HCT116 (cell line): Measurements from ENCODE around the gene UQCRHL. TPM values are rescaled to one million over a fixed set of nuclear protein-coding genes. Genes with fewer than 3 reads are reported as not detected.
"Not testable (repeated sequence)": the region's sequence is repeated elsewhere in the genome, so short reads cannot be mapped to it uniquely, and the experiment has no call there.

Experiments
- ATAC-seq: fragments of 200-7000 bp; cut with Tn5 transposase; 2 replicates; pipeline ENCODE4 v1.9.1; 2020; ENCODE audit warnings: mild to moderate bottlenecking, moderate library complexity
- BruUV-seq: library from RNA; stranded (reverse); fragments of 400-500 nt; replicated peaks from 2 replicates; lab custom pipeline; 2021; lab: Mats Ljungman, UMichigan
- CTCF ChIA-PET: fragments of 300-600 bp; sonication (Branson Sonifier 250); formaldehyde crosslinking; loops from one replicate; lab custom pipeline; 2021; ENCODE audit warnings: antibody characterized with exemption; lab: Charles Lee
- POLR2A ChIA-PET: fragments of 300-600, 350-600 bp; sonication (Branson Sonifier 250); formaldehyde crosslinking; loops from one replicate; lab custom pipeline; 2021; ENCODE audit warnings: antibody characterized with exemption; lab: Charles Lee
- RAD21 ChIA-PET, 2 experiments: fragments of 300-600 bp; sonication (Branson Sonifier 250); formaldehyde crosslinking; loops; one replicate each; lab custom pipeline; 2023; ENCODE audit warnings: low total read pairs in 2 of 2; ENCODE audit not compliant: uncharacterized antibody in 2 of 2, unreplicated experiment in 2 of 2, low non-redundant PET in 1 of 2; lab: Charles Lee
- DNase-seq: peaks from one replicate; pipeline ENCODE4 v3.0.0-alpha.2; 2010; ENCODE audit warnings: low read depth, low spot score
- H2AFZ ChIP-seq: fragments of 200-600 bp; shearing (Covaris generic), sonication (generic); 2 replicates; pipeline ENCODE4 v1.6.1; 2017; ENCODE audit warnings: low read depth, mixed run types, mixed read lengths, antibody characterized with exemption, low read length; ENCODE audit not compliant: poor library complexity, severe bottlenecking
- H3K27ac ChIP-seq: 2 replicates; pipeline ENCODE4 v1.5.1; 2012; ENCODE audit warnings: low read depth, low read length
- H3K27me3 ChIP-seq: fragments of 200-600 bp; sonication (generic); 2 replicates; pipeline ENCODE4 v1.6.1; 2016; ENCODE audit warnings: mixed run types, low read length, mixed read lengths; ENCODE audit not compliant: insufficient read depth
- H3K36me3 ChIP-seq, 2 experiments: fragments of 200-500 bp in 1 of 2; fragments of 200-600 bp in 1 of 2; sonication (Bioruptor generic) in 1 of 2; sonication (generic) in 1 of 2; 2 replicates each; pipeline versions ENCODE4 v1.5.1 to v1.6.1; 2014 to 2016; ENCODE audit warnings: low read length in 2 of 2, inconsistent platforms in 1 of 2, mixed read lengths in 1 of 2, mixed run types in 1 of 2; ENCODE audit not compliant: insufficient read depth in 2 of 2, control insufficient read depth in 1 of 2
- H3K4me1 ChIP-seq, 2 experiments: fragments of 200-600 bp in 1 of 2; sonication (generic) in 1 of 2; 2 replicates each; pipeline versions ENCODE4 v1.5.1 to v1.6.1; 2012 to 2017; ENCODE audit warnings: low read length in 2 of 2, inconsistent platforms in 1 of 2, mild to moderate bottlenecking in 1 of 2, mixed read lengths in 1 of 2, mixed run types in 1 of 2, moderate library complexity in 1 of 2; ENCODE audit not compliant: insufficient read depth in 2 of 2, control insufficient read depth in 1 of 2
- H3K4me2 ChIP-seq: fragments of 200-600 bp; sonication (generic); 2 replicates; pipeline ENCODE4 v1.6.1; 2017; ENCODE audit warnings: mixed run types, low read length, mixed read lengths
- H3K4me3 ChIP-seq, 2 experiments: fragments of 200-600 bp in 1 of 2; sonication (generic) in 1 of 2; replicated peaks in 1 of 2; 2 replicates each; pipeline ENCODE4 v1.5.1; 2011 to 2016; ENCODE audit warnings: low read length in 2 of 2, control low read depth in 1 of 2, low read depth in 1 of 2, mild to moderate bottlenecking in 1 of 2, mixed read lengths in 1 of 2, mixed run types in 1 of 2
- H3K79me2 ChIP-seq: fragments of 200-600 bp; sonication (generic); 2 replicates; pipeline ENCODE4 v1.6.1; 2017; ENCODE audit warnings: mild to moderate bottlenecking, mixed run types, low read length, moderate library complexity, mixed read lengths; ENCODE audit not compliant: insufficient read depth
- H3K9ac ChIP-seq: fragments of 200-600 bp; sonication (generic); 2 replicates; pipeline ENCODE4 v1.6.1; 2016; ENCODE audit warnings: low read length, mixed read lengths
- H3K9me2 ChIP-seq: fragments of 200-600 bp; sonication (generic), shearing (Covaris generic); 2 replicates; pipeline ENCODE4 v1.6.1; 2017; ENCODE audit warnings: mixed run types, mild to moderate bottlenecking, moderate library complexity; ENCODE audit not compliant: insufficient read depth
- H3K9me3 ChIP-seq, 2 experiments: fragments of 200-500 bp in 1 of 2; fragments of 200-600 bp in 1 of 2; sonication (Bioruptor generic) in 1 of 2; sonication (generic) in 1 of 2; 2 replicates each; pipeline ENCODE4 v1.6.1; 2014 to 2017; ENCODE audit warnings: low read length in 2 of 2, mixed read lengths in 2 of 2, inconsistent platforms in 1 of 2, low read depth in 1 of 2, mild to moderate bottlenecking in 1 of 2, mixed run types in 1 of 2, moderate library complexity in 1 of 2; ENCODE audit not compliant: control insufficient read depth in 1 of 2, insufficient read depth in 1 of 2
- H4K20me1 ChIP-seq: fragments of 200-600 bp; sonication (generic), shearing (Covaris generic); 2 replicates; pipeline ENCODE4 v1.6.1; 2017; ENCODE audit warnings: mixed run types, mild to moderate bottlenecking, moderate library complexity; ENCODE audit not compliant: insufficient read depth
- CBX3 ChIP-seq: IDR thresholded peaks from 2 replicates; pipeline ENCODE4 v1.6.1; 2012; ENCODE audit warnings: low read depth
- CEBPB ChIP-seq: IDR thresholded peaks from 2 replicates; pipeline ENCODE4 v1.6.1; 2012; ENCODE audit warnings: low read depth
- ELF1 ChIP-seq: IDR thresholded peaks from 2 replicates; pipeline ENCODE4 v1.6.1; 2012; ENCODE audit warnings: low read depth, borderline replicate concordance
- EZH2 ChIP-seq: fragments of 200-600 bp; sonication (generic); IDR thresholded peaks from 2 replicates; pipeline ENCODE4 v1.6.1; 2017; ENCODE audit warnings: antibody characterized with exemption, mixed run types
- EZH2phosphoT487 ChIP-seq: fragments of 200-600 bp; IDR thresholded peaks from 2 replicates; pipeline ENCODE4 v1.6.1; 2018; ENCODE audit warnings: antibody characterized with exemption, borderline replicate concordance
- FOSL1 ChIP-seq: IDR thresholded peaks from 2 replicates; pipeline ENCODE4 v1.6.1; 2012; ENCODE audit warnings: low read depth
- POLR2A ChIP-seq: IDR thresholded peaks from 2 replicates; pipeline ENCODE4 v1.7.0; 2011; ENCODE audit warnings: borderline replicate concordance; ENCODE audit not compliant: insufficient read depth, insufficient read length; ENCODE audit errors: extremely low read depth
- POLR2AphosphoS5 ChIP-seq: IDR thresholded peaks from 2 replicates; pipeline ENCODE4 v1.6.1; 2011; ENCODE audit warnings: mild to moderate bottlenecking, low read depth, low read length, moderate library complexity
- SIN3A ChIP-seq: IDR thresholded peaks from 2 replicates; pipeline ENCODE4 v1.6.1; 2012; ENCODE audit warnings: low read depth
- SP1 ChIP-seq: IDR thresholded peaks from 2 replicates; pipeline ENCODE4 v1.6.1; 2012; ENCODE audit warnings: low read depth
- SRF ChIP-seq: IDR thresholded peaks from 2 replicates; pipeline ENCODE4 v1.6.1; 2012; ENCODE audit warnings: low read depth
- YY1 ChIP-seq: IDR thresholded peaks from 2 replicates; pipeline ENCODE4 v1.6.1; 2011; ENCODE audit warnings: low read length, low read depth, moderate library complexity, mild to moderate bottlenecking; ENCODE audit not compliant: insufficient replicate concordance; ENCODE audit errors: extremely low read depth
- intact Hi-C: fragments of 100-400 bp; cut with micrococcal nuclease; formaldehyde crosslinking; loops from 2 replicates; pipeline ENCODE4 v1.10.0; 2022
- total RNA-seq: library from RNA; stranded (reverse); gene quantifications from one replicate; pipeline ENCODE4 v1.2.1, GENCODE V29; 2021; ENCODE audit not compliant: unreplicated experiment
- TF ChIP-seq, protein P1 (sequence below): IDR thresholded peaks from 2 replicates; pipeline ENCODE4 v1.6.1; 2012
- TF ChIP-seq, protein P2 (sequence below): IDR thresholded peaks from 2 replicates; pipeline ENCODE4 v1.6.1; 2012; ENCODE audit warnings: low read depth
- TF ChIP-seq, protein P3 (sequence below), 3 experiments: fragments of 200-600 bp in 1 of 3; sonication (generic) in 1 of 3; IDR thresholded peaks in 2 of 3; conservative IDR thresholded peaks in 1 of 3; 2 replicates each; pipeline ENCODE4 v1.5.1; 2012 to 2017; ENCODE audit warnings: low read depth in 2 of 3, low read length in 2 of 3, antibody characterized with exemption in 1 of 3, borderline replicate concordance in 1 of 3, control low read depth in 1 of 3, mild to moderate bottlenecking in 1 of 3, mixed read lengths in 1 of 3, mixed run types in 1 of 3, moderate library complexity in 1 of 3; ENCODE audit not compliant: insufficient read depth in 1 of 3

UQCRHL gene
- total RNA-seq, 1 experiment from 2014 or later, result 2.5 TPM

DNA sequence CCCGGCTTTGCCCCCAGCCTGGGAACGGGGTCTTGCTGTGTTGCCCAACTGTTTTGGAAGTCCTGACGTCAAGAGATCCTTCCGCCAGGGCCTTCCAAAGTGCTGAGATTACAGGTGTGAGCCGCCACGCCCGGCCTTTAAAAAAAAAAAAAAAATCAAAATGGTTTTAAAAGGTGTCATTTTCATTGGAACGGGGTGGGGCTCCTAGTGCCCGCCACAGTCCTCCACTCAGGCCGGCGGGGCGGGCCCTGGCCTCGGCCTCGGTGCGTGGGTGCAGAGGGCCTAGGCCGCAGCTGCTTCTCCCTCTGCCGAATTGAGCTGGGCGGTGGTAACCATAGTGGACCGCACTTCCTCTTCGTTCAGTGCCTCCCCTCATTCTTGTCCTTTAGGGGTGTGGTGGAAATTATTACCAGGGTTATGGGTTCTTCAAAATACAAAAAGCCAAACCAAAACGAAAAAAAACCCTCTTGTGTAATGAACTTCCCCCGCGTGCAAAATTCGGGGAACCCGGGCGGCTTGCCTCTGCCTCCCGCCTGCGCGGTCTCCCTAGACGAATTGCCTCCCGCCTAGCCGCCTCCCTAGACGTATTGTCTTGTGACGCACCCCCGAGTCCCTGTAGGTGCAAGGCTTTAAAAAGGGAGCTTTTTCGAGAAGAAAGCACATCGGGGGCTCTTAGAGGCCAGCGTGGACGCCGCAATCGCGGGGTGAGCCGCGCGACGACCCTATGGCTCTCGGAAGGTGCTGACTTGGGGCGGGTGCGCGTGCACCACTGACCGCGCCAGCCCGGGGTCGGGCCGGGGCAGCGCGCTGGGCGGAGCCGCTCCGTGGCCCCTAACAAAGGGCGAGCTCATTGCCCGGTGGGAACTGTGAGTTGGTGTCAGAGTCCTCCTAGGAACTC is 29.6 kb upstream of the UQCRHL start:
- no TSS peak for BruUV-seq
- Histone ChIP-seq H3K27me3 (no peaks in the 10 kb centered on the region), H3K36me3 (no peaks in the 10 kb centered on the region), H3K9me2 (no peaks in the 10 kb centered on the region), H3K4me2 (peak overlapping the region; percentile 83), H3K27ac (peak overlapping the region; percentile 99), H3K4me1 (peaks cover 17 to 47% of the 10 kb centered on the region in 2 experiments), H3K79me2 (no peaks in the 10 kb centered on the region), H3K9me3 (no peaks in the 10 kb centered on the region), H2AFZ (no peak overlapping the region), H3K4me3 (peak overlapping the region; percentile 57 to 67; a peak in 2 of 4 replicates), H3K9ac (peak overlapping the region; percentile 87; the same call in 1 of the 2 replicates), H4K20me1 (no peaks in the 10 kb centered on the region)
- TF ChIP-seq EZH2 (no peak), POLR2AphosphoS5 (no peak), SP1 (no peak), SIN3A (no peak), YY1 (no peak), POLR2A (no peak), FOSL1 (no peak), CEBPB (no peak), ELF1 (no peak), SRF (no peak), CBX3 (no peak), EZH2phosphoT487 (no peak)
- TF ChIP-seq, protein P1, sequence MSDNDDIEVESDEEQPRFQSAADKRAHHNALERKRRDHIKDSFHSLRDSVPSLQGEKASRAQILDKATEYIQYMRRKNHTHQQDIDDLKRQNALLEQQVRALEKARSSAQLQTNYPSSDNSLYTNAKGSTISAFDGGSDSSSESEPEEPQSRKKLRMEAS, result no peak
- TF ChIP-seq, protein P2, sequence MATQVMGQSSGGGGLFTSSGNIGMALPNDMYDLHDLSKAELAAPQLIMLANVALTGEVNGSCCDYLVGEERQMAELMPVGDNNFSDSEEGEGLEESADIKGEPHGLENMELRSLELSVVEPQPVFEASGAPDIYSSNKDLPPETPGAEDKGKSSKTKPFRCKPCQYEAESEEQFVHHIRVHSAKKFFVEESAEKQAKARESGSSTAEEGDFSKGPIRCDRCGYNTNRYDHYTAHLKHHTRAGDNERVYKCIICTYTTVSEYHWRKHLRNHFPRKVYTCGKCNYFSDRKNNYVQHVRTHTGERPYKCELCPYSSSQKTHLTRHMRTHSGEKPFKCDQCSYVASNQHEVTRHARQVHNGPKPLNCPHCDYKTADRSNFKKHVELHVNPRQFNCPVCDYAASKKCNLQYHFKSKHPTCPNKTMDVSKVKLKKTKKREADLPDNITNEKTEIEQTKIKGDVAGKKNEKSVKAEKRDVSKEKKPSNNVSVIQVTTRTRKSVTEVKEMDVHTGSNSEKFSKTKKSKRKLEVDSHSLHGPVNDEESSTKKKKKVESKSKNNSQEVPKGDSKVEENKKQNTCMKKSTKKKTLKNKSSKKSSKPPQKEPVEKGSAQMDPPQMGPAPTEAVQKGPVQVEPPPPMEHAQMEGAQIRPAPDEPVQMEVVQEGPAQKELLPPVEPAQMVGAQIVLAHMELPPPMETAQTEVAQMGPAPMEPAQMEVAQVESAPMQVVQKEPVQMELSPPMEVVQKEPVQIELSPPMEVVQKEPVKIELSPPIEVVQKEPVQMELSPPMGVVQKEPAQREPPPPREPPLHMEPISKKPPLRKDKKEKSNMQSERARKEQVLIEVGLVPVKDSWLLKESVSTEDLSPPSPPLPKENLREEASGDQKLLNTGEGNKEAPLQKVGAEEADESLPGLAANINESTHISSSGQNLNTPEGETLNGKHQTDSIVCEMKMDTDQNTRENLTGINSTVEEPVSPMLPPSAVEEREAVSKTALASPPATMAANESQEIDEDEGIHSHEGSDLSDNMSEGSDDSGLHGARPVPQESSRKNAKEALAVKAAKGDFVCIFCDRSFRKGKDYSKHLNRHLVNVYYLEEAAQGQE, result no peak
- TF ChIP-seq, protein P3, sequence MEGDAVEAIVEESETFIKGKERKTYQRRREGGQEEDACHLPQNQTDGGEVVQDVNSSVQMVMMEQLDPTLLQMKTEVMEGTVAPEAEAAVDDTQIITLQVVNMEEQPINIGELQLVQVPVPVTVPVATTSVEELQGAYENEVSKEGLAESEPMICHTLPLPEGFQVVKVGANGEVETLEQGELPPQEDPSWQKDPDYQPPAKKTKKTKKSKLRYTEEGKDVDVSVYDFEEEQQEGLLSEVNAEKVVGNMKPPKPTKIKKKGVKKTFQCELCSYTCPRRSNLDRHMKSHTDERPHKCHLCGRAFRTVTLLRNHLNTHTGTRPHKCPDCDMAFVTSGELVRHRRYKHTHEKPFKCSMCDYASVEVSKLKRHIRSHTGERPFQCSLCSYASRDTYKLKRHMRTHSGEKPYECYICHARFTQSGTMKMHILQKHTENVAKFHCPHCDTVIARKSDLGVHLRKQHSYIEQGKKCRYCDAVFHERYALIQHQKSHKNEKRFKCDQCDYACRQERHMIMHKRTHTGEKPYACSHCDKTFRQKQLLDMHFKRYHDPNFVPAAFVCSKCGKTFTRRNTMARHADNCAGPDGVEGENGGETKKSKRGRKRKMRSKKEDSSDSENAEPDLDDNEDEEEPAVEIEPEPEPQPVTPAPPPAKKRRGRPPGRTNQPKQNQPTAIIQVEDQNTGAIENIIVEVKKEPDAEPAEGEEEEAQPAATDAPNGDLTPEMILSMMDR (IDR thresholded peaks at IDR 0.05 in 2 of 3, conservative IDR thresholded peaks at IDR 0.05 in 1 of 3; ENCODE audit: borderline replicate concordance in 1 of 3, insufficient read depth in 1 of 3, low read depth in 2 of 3, low read length in 2 of 3), result no peak
- intact Hi-C loops, result no loop called here
- POLR2A ChIA-PET, result interaction anchor here (0.9 kb wide), 1 partner anchor 10 kb away, joined by 3 read pairs; the partner anchor contains the start of gene SPEN
- DNase-seq (no peak), ATAC-seq (no peak)
- RAD21 ChIA-PET, result interaction anchor here in 1 of 2 experiments (0.7 kb wide), 1 partner anchor 13 kb away, joined by 3 read pairs; no protein-coding TSS in a partner anchor
- CTCF ChIA-PET, result no interaction called here

DNA sequence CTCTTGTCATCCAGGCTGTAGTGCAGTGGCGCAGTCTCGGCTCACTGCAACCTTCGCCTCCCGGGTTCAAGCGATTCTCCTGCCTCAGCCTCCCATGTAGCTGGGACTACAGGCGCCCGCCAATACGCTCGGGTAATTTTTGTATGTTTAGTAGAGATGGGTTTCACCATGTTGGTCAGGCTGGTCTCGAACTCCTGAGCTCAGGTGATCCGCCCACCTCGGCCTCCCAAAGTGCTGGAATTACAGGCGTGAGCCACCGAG is 29.0 kb upstream of the UQCRHL start:
- H3K9me3 ChIP-seq, H3K36me3 ChIP-seq, BruUV-seq, DNase-seq, H3K9me2 ChIP-seq, H4K20me1 ChIP-seq, H3K79me2 ChIP-seq, ATAC-seq, H2AFZ ChIP-seq, intact Hi-C loops, H3K27me3 ChIP-seq: not testable (repeated sequence)
- Histone ChIP-seq H3K4me1 (peaks cover 17 to 52% of the 10 kb centered on the region in 2 experiments), H3K4me3 (peak overlapping the region; percentile 57 to 67), H3K4me2 (peak overlapping the region; percentile 83), H3K9ac (peak overlapping the region; percentile 87), H3K27ac (peak overlapping the region; percentile 99)
- POLR2A ChIA-PET, result interaction anchor here (0.9 to 1.0 kb wide), 2 partner anchors 11 to 21 kb away, joined by 3 read pairs; partner anchors contain the start of gene SPEN
- RAD21 ChIA-PET, result interaction anchor here in 1 of 2 experiments (0.7 kb wide), 1 partner anchor 14 kb away, joined by 3 read pairs; no protein-coding TSS in a partner anchor
- CTCF ChIA-PET, result interaction anchor here (1.0 kb wide), 1 partner anchor 21 kb away, joined by 4 read pairs; no protein-coding TSS in a partner anchor
